ENCODE data around the gene SPPL2B. TPM values are rescaled to one million over a fixed set of nuclear protein-coding genes. Genes with fewer than 3 reads are reported as not detected.
A peak's percentile ranks its signal among the peaks of the same experiment; 100 is the strongest.

SPPL2B gene
- total and polyA plus RNA-seq, 2 experiments from 2014 or later = 23.5 to 51.0 TPM

DNA sequence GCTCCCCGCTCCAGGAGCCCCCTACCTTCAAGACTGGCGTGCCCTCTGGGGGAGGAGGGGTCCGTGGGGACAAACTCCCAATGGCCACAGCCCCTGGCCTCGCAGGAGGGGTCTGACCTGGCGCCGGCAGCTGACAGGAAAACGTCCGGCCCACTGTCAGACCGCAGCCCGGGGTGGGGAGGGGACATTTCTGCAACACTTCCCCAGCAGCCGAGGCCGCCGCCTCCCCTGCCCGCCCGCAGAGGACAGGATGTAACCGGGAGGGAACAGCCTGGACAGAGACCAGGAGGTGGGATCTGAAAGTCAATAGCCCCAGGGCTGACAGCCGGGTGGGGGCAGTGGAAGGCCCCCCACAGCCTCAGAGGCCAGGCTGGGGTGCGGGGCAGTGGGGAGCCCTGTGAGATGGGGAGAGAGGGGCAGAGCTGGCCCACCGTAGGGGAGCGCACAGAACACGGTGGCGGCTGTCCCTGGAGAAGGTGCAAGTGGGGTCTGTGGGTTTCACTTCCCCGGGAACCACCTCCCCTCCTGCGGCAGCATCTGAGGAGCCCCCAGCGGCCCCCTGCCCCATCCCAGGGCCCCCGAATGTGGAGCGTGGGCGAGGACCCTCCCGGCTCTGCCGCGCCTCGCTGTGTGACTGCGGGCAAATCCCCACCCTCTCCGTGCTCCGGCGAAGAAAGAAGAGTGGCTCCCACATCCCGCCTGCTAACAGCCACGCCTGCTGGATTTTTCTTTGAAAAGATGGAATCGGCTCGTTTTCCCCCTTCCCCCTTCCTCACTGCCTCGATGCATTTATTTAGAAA is 46.2 kb upstream of the SPPL2B start, which contains the start of gene PEAK3:
Gene PEAK3, minus strand, starts transcription at position 114 of the 800 bp plus-strand sequence. CDS start 1,244 bp downstream, outside the sequence.
- Histone ChIP-seq H3K4me2 (peak within 1 kb of the TSS; percentile 88), H3K9me2 (ENCODE audit: insufficient read depth) (no peaks in the 10 kb centered on the region), H3K79me2 (replicated peaks; ENCODE audit: insufficient read depth) (no peaks in the 10 kb centered on the region), H3K27me3 (ENCODE audit: insufficient read depth) (peaks cover 22% of the 10 kb centered on the region), H3K27ac (ENCODE audit: low read depth) (no peak within 1 kb of the TSS), H3K4me1 (ENCODE audit: insufficient read depth) (no peaks in the 10 kb centered on the region), H3F3A (replicated peaks; ENCODE audit: low read depth) (0 out of 2 replicates have a peak, but pooled peaks cover 2% of the 10 kb centered on the region), H3K4me3 (peak within 1 kb of the TSS; percentile 69), H4K20me1 (replicated peaks; ENCODE audit: insufficient read depth) (no peaks in the 10 kb centered on the region), H2AFZ (peak within 1 kb of the TSS; percentile 88), H3K36me3 (ENCODE audit: insufficient read depth) (no peaks in the 10 kb centered on the region)
- no peaks in the 10 kb centered on the region; the same call in 2 of the 3 replicates for H3K9me3 Mint-ChIP-seq
- H3K27ac Mint-ChIP-seq = no peak within 1 kb of the TSS
- DNase-seq (ENCODE audit: low spot score) = peak; percentile 77
- no peaks in the 10 kb centered on the region; the same call in 2 of the 3 replicates for H3K36me3 Mint-ChIP-seq (ENCODE audit: low read depth)
- peak within 1 kb of the TSS; percentile 66 for H3K4me3 Mint-ChIP-seq
- H3K4me1 Mint-ChIP-seq = peaks cover 3% of the 10 kb centered on the region; the same call in 2 of the 3 replicates
- ATAC-seq = peak; percentile 79
- TF ChIP-seq, protein P1, sequence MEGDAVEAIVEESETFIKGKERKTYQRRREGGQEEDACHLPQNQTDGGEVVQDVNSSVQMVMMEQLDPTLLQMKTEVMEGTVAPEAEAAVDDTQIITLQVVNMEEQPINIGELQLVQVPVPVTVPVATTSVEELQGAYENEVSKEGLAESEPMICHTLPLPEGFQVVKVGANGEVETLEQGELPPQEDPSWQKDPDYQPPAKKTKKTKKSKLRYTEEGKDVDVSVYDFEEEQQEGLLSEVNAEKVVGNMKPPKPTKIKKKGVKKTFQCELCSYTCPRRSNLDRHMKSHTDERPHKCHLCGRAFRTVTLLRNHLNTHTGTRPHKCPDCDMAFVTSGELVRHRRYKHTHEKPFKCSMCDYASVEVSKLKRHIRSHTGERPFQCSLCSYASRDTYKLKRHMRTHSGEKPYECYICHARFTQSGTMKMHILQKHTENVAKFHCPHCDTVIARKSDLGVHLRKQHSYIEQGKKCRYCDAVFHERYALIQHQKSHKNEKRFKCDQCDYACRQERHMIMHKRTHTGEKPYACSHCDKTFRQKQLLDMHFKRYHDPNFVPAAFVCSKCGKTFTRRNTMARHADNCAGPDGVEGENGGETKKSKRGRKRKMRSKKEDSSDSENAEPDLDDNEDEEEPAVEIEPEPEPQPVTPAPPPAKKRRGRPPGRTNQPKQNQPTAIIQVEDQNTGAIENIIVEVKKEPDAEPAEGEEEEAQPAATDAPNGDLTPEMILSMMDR (conservative IDR thresholded peaks at IDR 0.05; ENCODE audit: low read depth in 2 of 2) = no peak
- TF ChIP-seq EZH2 (IDR thresholded peaks at IDR 0.05; ENCODE audit: low read depth, unreplicated experiment) = no peak
- no peak for TF ChIP-seq POLR2AphosphoS5 (IDR thresholded peaks at IDR 0.05; ENCODE audit: low read depth)
- TF ChIP-seq, protein P2, sequence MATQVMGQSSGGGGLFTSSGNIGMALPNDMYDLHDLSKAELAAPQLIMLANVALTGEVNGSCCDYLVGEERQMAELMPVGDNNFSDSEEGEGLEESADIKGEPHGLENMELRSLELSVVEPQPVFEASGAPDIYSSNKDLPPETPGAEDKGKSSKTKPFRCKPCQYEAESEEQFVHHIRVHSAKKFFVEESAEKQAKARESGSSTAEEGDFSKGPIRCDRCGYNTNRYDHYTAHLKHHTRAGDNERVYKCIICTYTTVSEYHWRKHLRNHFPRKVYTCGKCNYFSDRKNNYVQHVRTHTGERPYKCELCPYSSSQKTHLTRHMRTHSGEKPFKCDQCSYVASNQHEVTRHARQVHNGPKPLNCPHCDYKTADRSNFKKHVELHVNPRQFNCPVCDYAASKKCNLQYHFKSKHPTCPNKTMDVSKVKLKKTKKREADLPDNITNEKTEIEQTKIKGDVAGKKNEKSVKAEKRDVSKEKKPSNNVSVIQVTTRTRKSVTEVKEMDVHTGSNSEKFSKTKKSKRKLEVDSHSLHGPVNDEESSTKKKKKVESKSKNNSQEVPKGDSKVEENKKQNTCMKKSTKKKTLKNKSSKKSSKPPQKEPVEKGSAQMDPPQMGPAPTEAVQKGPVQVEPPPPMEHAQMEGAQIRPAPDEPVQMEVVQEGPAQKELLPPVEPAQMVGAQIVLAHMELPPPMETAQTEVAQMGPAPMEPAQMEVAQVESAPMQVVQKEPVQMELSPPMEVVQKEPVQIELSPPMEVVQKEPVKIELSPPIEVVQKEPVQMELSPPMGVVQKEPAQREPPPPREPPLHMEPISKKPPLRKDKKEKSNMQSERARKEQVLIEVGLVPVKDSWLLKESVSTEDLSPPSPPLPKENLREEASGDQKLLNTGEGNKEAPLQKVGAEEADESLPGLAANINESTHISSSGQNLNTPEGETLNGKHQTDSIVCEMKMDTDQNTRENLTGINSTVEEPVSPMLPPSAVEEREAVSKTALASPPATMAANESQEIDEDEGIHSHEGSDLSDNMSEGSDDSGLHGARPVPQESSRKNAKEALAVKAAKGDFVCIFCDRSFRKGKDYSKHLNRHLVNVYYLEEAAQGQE (IDR thresholded peaks at IDR 0.05; ENCODE audit: unreplicated experiment) = no peak
- TF ChIP-seq ZNF331 (CRISPR knock-in tag; IDR thresholded peaks at IDR 0.05; ENCODE audit: low read depth) = no peak
- TF ChIP-seq, protein P3, sequence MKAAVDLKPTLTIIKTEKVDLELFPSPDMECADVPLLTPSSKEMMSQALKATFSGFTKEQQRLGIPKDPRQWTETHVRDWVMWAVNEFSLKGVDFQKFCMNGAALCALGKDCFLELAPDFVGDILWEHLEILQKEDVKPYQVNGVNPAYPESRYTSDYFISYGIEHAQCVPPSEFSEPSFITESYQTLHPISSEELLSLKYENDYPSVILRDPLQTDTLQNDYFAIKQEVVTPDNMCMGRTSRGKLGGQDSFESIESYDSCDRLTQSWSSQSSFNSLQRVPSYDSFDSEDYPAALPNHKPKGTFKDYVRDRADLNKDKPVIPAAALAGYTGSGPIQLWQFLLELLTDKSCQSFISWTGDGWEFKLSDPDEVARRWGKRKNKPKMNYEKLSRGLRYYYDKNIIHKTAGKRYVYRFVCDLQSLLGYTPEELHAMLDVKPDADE (IDR thresholded peaks at IDR 0.05) = no peak
- TF ChIP-seq JUNB (IDR thresholded peaks at IDR 0.05; ENCODE audit: unreplicated experiment) = no peak
- TF ChIP-seq NANOG (IDR thresholded peaks at IDR 0.05; ENCODE audit: borderline replicate concordance) = no peak
- no peak for TF ChIP-seq ZNF114 (CRISPR knock-in tag; IDR thresholded peaks at IDR 0.05)
- H3K27me3 Mint-ChIP-seq (ENCODE audit: insufficient read depth, low read depth, poor library complexity) = peaks cover 19% of the 10 kb centered on the region
